HG03097 (cell line): Measurements from ENCODE around the gene PCTP.

Experiments
- ATAC-seq: cut with Tn5 transposase; IDR thresholded peaks from one replicate; pipeline ENCODE4 v1.9.1; 2021; ENCODE audit not compliant: unreplicated experiment, low FRiP score

PCTP gene

DNA sequence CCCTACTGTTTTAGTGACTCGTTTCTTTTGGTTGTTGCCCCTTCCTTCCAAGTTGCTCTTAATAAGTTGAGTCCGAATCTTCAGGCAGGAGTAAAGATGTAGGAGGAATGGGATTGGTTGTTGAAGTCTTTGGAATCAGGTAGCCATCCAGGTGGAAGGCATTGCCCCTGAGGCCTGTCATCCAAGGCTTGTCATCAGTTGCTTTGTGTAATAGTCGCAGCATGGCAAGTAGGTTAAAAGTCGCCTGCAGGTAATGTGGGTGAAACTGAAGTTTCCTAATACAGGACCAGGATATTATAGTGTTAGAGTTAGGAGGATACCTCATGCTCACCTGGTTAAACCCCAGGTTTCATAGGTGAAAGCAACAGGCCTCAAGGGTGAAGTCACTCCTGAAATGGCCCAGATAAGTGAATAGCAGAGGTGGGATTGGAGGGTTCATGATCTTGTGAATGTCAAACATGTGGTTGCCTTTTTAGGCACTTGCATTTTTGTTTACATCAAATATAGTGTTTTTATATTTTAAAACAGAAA, 934 bp downstream of the PCTP start:
- no peak for ATAC-seq

DNA sequence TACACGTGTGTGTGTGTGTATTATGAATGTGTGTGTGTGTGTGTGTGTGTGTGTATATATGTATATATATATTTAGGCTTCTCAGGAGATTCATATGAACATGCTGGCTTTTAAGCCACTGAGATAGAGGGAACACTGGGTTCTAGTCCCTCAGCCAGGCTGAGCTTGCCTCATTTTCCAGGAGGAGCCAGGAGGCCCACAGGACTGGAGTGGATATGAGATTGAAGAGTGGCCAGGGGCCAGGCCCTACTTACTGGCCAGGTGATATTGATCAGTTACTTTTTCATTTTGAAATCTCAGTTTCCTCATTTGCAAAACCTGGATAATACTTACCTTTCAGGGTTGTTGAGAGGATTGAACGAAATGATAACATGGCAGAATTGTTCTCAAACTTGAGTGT, 5.8 kb downstream of the PCTP start:
- no peak for ATAC-seq

DNA sequence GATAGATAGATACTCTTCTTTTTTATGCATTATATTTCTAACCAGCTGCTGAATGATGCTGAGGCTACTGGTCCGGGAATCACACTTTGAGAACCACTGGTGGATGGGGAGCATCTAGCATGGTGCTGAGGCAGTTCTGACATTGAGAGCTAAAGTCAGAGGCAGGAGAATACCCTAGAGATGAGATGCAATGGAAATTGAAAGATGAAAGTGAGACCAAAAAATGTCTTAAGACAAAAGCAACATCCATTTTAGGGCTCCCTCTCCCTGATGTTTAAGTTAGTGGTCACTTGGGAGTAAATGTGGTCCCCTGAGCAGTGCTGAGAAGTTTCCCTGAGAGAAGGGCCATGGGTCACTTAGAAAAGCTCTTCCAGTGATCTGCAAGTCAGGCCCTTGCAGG, 6.8 kb downstream of the PCTP start:
- ATAC-seq, result no peak

DNA sequence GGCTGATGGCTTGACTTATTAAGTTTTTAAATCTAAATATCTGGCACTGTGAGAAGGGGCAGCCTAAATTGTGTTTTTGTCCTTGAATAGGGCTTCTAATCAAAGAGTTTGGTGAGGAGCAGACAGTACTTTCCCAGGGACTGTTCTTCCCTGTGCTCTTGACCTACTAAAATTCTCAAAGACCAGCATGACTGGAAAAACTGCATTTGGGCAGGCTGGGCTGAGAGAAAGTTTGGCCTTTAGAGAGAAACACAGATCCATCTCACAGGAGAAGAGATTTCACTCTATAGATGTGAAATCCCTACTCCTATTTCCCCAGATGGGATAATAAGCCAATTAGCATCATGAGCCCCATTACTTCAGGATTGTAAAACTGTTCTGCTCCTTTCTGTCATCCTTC, 7.3 kb downstream of the PCTP start:
- ATAC-seq, result no peak

DNA sequence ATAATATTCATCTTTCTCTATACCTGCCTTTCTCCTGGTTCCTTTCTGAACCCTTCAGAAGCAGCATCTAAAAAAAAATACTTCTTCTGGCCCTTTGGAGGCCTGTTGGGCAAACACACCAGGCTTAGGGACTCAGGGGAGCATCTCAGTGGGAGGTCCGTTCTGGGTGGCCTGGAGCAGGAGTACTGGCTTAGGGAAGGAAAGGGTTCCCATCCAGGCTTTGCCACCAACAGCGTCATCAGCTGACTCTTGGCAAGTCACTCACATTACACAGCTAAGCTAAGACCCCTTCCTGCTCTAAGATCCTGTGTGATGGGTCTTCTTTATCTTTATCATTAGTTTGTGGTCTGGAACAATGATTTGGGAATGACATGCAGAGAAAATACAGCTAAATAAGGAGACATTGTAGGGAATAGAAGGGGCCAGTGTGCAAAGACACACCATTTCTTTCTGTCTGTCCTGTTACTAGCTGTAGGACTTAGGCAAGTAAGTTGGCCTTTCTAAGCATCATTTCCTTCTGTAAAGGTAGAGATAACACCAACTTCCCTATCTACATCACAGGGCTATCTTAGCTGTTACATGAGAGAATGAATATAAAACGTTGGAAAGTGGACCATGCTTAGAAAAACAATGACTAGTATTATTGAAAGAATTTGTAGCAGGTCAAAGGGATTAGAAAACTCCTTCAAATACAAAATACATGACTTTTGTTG, 9.9 kb downstream of the PCTP start:
- no peak for ATAC-seq

DNA sequence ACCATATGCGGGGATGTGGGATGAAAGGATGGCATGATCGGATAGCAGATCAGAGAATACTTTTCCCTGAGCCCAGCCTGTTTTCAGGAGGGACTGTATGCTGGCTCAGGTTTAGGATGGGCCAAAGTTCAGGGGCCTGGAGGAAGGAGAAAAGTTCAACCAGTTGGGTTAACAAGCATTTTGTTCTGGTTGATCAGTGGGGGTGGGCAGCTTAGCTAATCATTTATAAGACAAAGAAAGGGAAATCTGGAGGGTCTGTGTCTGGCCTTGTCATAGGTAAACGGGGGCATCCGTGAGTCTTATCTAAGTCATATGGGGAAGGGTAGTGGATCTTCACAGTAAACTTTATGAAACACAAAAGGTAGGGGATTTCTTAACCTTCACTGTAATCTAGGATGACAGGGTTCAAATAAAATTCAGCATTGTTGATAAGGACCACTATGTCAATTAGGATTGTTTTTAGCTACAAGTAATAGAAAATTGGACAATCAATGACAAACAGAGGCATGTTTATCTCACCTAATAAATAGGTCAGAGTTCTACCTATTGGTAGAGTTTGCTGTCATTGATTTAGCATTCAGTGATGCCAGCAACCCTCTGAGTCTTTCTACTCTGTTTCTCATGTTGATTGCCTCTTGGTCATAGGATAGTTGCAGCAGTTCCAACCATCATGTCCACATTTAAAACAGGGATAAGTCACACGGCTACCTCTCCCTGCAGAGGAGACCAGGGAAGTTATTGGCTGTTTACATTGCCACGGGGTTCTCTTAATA, 11.4 kb downstream of the PCTP start:
- ATAC-seq, result no peak

DNA sequence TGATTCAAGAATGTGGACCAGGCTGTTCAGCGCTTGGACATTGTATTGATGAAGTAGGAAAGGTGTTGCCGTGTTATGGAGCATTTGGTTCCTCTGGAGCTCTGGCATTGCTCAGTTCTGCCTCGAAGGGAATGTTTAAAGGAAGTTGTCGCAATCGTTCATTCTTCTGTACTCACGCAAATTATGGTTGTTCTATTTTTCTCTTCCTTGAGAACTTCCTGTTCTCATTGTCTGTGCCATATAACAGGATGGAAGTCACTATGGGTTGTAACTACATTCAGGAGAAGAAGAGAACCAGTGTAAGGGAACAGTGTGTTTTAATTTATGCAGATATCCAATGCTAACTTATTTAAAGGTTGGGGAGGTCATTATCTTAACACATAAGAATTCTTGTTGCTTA, 13.0 kb downstream of the PCTP start:
- ATAC-seq, result no peak

DNA sequence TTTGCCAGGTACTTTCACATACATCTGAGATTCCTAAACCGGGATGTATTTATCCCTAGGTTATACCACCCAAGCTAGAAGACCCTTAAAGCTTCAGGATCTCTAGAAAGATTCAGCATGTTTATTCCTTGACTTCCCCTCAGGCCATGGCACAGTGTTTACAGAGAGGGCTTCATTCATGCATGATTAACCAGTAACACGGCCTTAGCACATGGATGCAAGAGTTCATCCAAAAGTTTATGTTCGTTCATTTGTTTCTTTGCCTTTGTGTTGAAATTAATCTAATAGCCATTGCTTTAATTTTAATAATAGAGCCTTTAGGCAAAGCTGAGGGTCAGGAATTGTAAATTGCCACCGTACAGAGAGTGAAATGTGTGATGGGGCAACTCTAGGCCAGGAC, 13.8 kb downstream of the PCTP start:
- ATAC-seq, result no peak

DNA sequence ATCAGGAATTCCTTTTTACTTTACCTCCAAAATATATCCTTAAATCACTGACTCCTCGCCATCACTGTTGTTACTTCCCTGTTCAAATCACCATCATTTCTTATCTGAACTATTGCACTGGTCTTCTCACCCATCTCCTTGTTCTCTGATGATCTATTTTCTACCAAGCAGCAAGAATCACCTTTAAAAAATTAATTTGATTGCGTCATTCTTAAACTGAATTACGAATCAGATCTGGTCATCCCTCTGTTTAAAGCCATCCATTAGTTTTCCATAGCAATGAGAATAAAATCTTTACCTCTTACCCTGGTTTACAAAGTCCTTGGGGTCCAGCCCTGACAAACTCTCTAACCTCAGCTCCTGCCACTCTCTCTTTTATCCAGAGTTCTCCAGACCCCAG, 14.6 kb downstream of the PCTP start:
- no peak for ATAC-seq

DNA sequence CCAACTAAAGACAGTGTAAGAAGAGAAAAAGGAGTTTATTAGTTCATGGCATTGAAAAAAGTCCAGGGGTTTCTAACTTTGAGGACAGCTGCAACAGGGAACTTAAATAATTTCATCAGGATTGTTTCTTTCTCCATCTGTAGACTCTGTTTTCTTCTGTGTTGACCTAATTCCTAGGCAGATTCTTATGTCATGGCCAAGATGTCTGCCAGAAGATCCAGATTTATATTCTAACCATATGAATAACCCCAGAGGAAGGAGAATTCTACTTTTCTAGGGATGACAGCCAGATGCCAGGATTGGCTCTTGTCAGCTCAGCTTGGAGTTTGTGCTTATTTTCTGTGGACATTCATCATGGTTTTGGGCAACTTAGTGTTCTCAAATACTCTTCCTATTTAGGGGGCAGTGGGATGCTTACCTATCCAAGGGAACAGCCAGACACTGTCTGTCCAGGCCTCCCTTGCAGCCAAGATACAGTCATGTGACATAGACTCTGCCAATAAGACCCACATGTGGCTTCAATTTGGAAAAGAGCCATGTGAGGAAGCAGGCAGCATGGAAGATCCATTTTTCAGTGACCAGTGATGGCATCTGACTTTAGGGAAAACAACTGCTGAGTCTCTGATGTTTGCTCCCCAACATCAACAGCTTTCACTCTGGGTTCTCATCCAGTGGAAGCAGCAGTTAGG, 18.2 kb downstream of the PCTP start:
- no peak for ATAC-seq

DNA sequence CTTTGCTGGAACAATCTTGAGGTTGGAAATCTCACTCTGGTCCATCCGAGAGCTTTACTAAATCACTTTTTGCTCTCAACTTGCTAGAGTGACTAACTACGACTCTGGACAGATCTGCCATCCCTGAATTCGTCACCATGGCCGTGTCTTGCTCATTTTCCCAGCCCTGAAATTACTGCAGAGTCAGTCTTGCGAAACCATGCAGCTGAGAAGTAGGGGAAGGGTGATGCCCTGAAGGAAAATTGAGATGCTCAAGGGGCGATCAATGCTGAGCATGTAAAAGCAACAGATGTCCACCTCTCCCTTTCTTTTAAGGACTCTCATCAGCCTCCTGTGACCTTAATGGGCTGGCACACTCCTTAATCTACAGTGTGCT, 18.8 kb downstream of the PCTP start:
- no peak for ATAC-seq

DNA sequence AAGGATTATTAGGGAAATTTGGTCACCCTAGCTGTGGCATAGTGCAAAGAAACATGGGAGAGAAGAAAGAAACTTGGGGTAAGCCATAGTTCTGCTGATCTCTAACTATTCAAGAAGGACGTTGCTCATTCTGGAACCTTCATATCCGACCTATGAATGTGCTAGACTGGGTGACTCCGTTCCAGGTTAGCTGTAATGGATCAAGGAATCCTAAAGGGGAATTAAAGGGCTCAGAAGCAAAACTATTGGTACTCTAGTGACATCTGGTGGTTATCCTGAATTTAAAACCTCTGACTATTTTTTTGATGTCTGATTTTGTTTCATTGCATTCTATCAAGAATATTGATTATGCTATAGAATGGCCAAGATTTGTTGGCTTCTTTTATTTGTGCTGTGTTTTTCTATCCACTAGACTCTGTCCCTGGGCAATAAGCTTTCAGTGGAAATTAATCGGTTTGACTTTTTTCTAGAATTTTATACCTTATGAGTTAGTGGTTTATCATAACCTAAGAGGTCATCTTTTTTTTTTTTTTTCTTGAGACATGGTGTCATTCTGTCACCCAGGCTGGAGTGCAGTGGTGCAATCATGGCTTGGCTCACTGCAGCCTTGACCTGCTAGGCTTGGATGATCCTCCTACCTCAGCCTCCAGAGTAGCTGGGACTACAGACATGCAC, 19.5 kb downstream of the PCTP start:
- no peak for ATAC-seq

DNA sequence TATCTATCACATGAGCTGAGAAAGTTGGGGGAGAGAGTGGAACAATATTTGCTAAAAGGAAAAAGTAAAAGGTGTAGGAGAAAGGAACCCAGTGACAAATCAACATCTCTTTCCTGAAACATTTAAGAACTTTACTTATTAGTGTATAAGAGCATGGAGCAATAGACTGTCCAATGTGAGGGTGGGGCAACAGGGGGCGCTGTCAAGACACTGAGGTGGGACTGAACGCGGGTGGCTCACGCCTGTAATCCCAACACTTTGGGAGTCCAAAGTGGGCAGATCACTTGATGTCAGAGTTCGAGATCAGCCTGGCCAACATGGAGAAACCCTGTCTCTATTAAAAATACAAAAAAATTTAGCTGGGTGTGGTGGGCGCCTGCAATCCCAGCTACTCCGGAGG, 21.2 kb downstream of the PCTP start:
- no peak for ATAC-seq

DNA sequence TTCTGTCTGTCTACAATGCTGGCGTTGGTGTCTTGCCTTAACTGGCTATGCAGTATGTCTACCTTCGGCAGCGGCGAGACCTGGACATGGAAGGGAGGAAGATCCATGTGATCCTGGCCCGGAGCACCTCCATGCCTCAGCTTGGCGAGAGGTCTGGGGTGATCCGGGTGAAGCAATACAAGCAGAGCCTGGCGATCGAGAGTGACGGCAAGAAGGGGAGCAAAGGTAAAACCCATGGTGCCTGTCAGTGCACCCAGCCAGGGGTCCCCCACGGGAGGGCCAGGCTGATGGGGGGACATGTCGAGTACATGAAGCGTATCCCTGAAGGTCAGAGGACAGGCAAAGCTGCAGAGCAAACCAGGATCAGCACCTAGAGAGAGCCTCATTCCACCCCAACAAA, 22.8 kb downstream of the PCTP start:
- no peak for ATAC-seq

DNA sequence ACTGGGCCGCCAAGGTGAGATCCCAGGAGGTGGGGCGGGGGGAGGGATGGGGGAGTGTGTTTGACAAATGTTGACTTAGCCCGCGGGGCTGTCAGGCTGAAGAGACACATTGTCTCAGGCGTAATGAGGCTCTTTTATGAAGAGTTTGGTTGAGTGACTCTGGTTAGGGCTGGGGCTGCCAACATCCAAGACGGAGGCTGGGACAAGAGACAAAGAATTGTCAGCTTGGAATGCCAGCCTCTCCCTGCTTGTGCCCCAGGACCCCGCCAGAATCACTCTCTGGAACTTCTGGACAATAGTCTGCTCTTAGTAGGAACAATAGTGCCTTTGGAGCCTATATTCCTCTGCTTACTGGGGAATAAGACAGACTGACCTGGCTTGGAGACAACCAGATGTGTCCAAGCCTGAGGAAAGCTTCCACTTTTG, 24.0 kb downstream of the PCTP start:
- ATAC-seq, result no peak

DNA sequence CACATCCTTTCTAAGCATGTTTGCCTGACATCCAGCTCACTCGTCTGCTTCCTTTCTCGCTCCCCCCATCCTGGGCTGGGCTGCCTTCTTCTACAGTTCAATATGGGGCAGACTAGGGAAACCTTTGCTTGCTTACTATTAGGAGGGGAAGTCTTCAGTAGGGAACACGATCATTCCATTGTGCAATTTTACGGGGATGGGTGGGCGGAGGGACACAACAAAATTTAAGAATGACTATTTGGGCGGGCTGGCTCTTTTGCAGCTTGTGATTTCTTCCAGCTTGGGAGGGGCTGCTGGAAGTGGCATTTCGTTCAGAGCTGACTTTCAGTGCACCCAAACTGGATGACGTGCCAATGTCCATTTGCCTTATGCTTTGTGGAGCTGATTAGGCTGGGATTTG, 25.4 kb downstream of the PCTP start:
- no peak for ATAC-seq

DNA sequence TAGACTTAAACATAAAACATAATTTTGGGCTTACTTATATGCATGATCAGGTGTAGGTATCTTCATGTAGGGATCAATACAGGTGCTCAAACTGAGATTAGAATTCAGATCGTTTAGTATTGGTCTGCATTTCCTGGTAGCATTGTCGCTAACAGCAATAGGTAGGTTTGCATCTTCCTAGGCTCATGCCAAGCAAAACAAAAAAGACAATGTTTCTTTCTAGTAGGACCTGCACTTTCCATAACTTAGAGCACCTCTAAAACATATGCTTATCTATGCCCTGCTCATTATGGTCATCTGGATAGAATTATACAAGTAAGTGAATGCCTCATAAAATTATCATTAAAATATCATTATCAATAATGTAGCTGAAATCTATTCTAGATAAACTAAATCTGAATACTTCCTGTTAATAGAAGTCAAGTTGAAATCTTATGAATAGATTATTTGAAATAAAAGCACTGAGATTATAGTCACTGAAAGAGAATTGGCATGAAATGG, 26.7 kb downstream of the PCTP start:
- ATAC-seq, result no peak

DNA sequence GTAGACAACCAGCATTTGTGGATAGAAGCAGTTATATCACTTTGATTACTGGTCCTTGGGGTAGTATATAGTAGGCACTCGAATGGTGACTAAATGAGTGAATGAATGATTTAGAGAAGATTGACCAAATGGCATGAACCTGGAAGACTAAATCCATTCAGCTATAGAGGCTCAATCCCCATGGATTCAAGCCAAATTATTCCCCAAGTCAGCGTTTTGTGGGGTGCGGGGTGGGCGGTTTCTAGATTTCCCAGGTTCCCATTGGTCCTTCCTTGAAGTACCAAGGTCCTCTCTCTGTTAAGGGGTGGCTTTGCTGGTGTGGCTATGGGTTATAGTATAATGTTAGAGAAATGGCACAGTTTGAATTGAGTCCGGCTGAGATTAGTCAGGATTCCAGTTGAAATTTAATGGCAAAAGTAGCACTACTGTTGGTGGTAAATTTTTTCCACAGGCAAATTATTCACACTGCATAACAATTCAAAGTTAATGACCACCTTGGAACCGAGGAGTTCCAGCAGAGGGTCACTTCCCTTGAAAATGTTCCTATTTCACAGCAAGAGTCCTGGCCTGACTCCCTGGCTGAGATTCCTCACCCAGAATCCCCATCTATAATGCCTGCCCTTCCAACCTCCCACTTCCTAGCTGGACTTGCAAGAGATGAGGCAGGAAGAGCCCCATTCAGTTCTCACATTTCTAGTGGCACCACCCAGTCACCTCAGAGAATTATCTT, 27.7 kb downstream of the PCTP start:
- no peak for ATAC-seq

DNA sequence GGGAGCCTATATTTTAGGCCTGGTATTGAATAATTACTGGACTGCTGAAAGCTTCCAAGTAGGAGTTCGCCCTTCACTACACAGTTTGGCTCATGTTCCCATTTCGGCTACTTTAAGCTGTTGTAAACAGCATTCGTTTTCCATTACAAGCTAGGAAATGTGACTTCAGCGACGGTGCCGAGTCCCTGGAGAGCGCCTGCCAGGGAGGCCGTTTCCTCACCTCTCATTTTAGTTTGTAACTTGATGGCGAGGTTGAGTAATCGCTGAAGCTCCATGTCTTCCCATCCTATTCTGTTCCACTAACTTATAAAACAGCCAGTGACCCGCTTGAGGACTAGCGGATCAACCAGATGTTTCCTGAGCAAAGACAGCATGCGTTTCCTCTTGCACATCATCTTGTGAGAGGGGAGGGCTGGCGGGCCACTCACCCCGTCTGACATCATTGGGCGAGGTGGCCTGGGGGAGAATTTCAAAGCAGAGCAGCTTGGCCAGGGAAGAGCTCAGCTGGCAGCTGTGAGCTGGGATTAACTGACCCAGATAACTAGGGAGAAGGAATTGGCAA, 32.9 kb downstream of the PCTP start:
- no peak for ATAC-seq

DNA sequence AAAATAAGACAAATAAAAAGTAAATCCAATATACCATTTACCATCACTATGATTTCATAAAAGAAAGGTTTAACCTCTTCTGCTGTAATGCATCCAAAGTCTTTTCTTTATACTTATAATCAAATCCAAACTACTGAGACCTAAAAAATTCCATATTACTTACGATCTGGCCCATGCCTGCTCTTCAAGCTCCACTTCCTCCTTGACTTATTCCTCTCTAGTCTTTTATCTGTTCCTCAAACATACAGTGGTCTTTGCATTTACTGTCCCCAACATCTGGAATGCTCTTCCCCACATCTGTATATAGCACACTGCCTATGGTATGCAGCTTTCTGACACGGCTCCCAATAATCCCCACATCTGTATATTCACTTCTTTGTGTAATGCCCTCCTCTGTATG, 33.8 kb downstream of the PCTP start:
- no peak for ATAC-seq
